ENCODE results near the gene SYT13.

DNA sequence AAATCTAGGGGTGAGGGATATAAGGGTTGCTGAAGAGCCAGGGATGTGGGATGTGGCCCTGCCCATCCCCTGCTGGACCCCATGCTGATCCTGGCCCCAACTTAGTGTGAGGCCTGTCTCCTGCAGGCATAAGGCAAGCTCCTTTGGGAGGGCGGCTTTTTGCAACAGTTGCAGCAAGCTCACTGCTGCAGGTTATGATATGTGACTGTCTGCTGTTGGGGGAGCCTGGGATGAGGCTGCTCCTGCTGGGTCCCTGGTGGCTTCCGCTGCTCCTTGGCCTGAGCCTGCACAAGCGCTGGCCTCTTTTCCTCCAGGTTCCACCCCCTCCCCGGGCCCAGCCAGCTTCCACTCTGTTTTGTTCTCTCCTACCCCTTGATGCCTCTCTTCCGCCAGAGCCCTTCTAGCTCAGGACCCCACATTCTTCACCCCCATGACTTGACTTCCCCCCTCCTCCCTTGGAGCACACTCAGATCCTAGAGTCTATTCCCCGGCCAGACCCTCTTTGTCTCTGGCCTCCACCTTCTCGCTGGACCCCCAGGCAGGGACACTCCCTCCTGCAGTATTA lies 35.0 kb upstream of the SYT13 start:
- TF ChIP-seq POLR2A (IDR thresholded peaks at IDR 0.05), result no peak
- TF ChIP-seq, protein P1, sequence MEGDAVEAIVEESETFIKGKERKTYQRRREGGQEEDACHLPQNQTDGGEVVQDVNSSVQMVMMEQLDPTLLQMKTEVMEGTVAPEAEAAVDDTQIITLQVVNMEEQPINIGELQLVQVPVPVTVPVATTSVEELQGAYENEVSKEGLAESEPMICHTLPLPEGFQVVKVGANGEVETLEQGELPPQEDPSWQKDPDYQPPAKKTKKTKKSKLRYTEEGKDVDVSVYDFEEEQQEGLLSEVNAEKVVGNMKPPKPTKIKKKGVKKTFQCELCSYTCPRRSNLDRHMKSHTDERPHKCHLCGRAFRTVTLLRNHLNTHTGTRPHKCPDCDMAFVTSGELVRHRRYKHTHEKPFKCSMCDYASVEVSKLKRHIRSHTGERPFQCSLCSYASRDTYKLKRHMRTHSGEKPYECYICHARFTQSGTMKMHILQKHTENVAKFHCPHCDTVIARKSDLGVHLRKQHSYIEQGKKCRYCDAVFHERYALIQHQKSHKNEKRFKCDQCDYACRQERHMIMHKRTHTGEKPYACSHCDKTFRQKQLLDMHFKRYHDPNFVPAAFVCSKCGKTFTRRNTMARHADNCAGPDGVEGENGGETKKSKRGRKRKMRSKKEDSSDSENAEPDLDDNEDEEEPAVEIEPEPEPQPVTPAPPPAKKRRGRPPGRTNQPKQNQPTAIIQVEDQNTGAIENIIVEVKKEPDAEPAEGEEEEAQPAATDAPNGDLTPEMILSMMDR (IDR thresholded peaks at IDR 0.05), result no peak
